GM12878 (cell line): ENCODE measurements around the gene MGAT4B. TPM values are rescaled to one million over a fixed set of nuclear protein-coding genes. Genes with fewer than 3 reads are reported as not detected.

Experiments used
- ATAC-seq: fragments of 200-7000 bp; cut with Tn5 transposase; 3 replicates; pipeline ENCODE4 v1.9.1; 2020; ENCODE audit warnings: mild to moderate bottlenecking, moderate library complexity
- BruUV-seq: library from RNA; stranded (reverse); fragments of 400-500 nt; replicated peaks from 2 replicates; lab custom pipeline; 2021; lab: Mats Ljungman, UMichigan
- CTCF ChIA-PET: fragments of 300-600 bp; sonication (Branson Sonifier 250); formaldehyde crosslinking; extraction: SDS; loops from one replicate; lab custom pipeline; 2021; ENCODE audit warnings: inconsistent platforms; lab: Yijun Ruan, JAX
- POLR2A ChIA-PET: fragments of 350-600 bp; formaldehyde crosslinking; extraction: SDS; loops from one replicate; lab custom pipeline; 2021; ENCODE audit warnings: inconsistent platforms; lab: Charles Lee
- RAD21 ChIA-PET: fragments of 300-600 bp; sonication (Branson Sonifier 250); formaldehyde crosslinking; loops from one replicate; lab custom pipeline; 2023; ENCODE audit warnings: antibody characterized with exemption; ENCODE audit not compliant: unreplicated experiment; lab: Charles Lee
- SMC1A ChIA-PET: fragments of 300-600 bp; sonication (Branson Sonifier 250); formaldehyde crosslinking; loops from one replicate; lab custom pipeline; 2023; ENCODE audit not compliant: unreplicated experiment, uncharacterized antibody; lab: Charles Lee
- DNase-seq: peaks from one replicate; pipeline ENCODE4 v3.0.0-alpha.2; 2011; ENCODE audit warnings: low read depth, low spot score
- FAIRE-seq: peaks from 3 replicates; lab custom pipeline; 2011; peaks lifted over from hg19 to GRCh38; lab: Jason Lieb, UNC
- H2AFZ ChIP-seq: 2 replicates; pipeline ENCODE4 v1.6.0; 2011; ENCODE audit warnings: low read depth, low read length, control low read depth; ENCODE audit not compliant: control insufficient read depth
- H3K27ac ChIP-seq: 2 replicates; pipeline ENCODE4 v1.5.1; 2011; ENCODE audit warnings: control low read depth; ENCODE audit not compliant: control insufficient read depth, insufficient read depth
- H3K27me3 ChIP-seq, 2 experiments: replicated peaks in 1 of 2; 2 replicates each; pipeline versions ENCODE4 v1.6.0 to v1.6.1; 2011; ENCODE audit warnings: low read length in 1 of 2; ENCODE audit not compliant: control insufficient read depth in 2 of 2, insufficient read depth in 2 of 2
- H3K36me3 ChIP-seq, 2 experiments: 2 replicates each; pipeline ENCODE4 v1.5.1; 2011; ENCODE audit warnings: low read length in 1 of 2; ENCODE audit not compliant: control insufficient read depth in 2 of 2, insufficient read depth in 2 of 2
- H3K4me1 ChIP-seq: 2 replicates; pipeline ENCODE4 v1.6.1; 2011; ENCODE audit warnings: mild to moderate bottlenecking, low read length, moderate library complexity, mixed read lengths; ENCODE audit not compliant: control insufficient read depth, insufficient read depth
- H3K4me2 ChIP-seq: 2 replicates; pipeline ENCODE4 v1.6.0; 2011; ENCODE audit warnings: control low read depth; ENCODE audit not compliant: control insufficient read depth, insufficient read depth
- H3K4me3 ChIP-seq: fragments of 200-600 bp; sonication (generic); 2 replicates; pipeline ENCODE4 v1.5.1; 2016
- H3K79me2 ChIP-seq: 2 replicates; pipeline ENCODE4 v1.6.0; 2011; ENCODE audit warnings: low read length; ENCODE audit not compliant: control insufficient read depth, insufficient read depth
- H3K9ac ChIP-seq: 2 replicates; pipeline ENCODE4 v1.8.0; 2011; ENCODE audit warnings: low read length, control low read depth, mixed read lengths; ENCODE audit not compliant: control insufficient read depth, insufficient read depth
- H3K9me3 ChIP-seq: replicated peaks from 3 replicates; pipeline ENCODE4 v1.5.1; 2011; ENCODE audit warnings: mild to moderate bottlenecking, low read length; ENCODE audit not compliant: control insufficient read depth, insufficient read depth
- H4K20me1 ChIP-seq: 2 replicates; pipeline ENCODE4 v1.6.0; 2011; ENCODE audit not compliant: control insufficient read depth, insufficient read depth
- BRCA1 ChIP-seq: IDR thresholded peaks from 2 replicates; pipeline ENCODE4 v1.6.1; 2011; ENCODE audit warnings: low read depth, low read length, improper control_type of control experiment
- CEBPB ChIP-seq, 2 experiments: fragments of 150-350 bp in 1 of 2; IDR thresholded peaks; 2 replicates each; pipeline ENCODE4 v1.6.1; 2012 to 2014; ENCODE audit warnings: low read depth in 2 of 2, low read length in 2 of 2, borderline replicate concordance in 1 of 2, inconsistent platforms in 1 of 2
- CTCF ChIP-seq, 3 experiments: IDR thresholded peaks in 2 of 3; conservative IDR thresholded peaks in 1 of 3; 2 replicates each; pipeline ENCODE4 v1.5.1; 2011; ENCODE audit warnings: low read depth in 3 of 3, low read length in 3 of 3, mild to moderate bottlenecking in 3 of 3, control low read depth in 2 of 3, moderate library complexity in 2 of 3, inconsistent platforms in 1 of 3, mixed read lengths in 1 of 3; ENCODE audit not compliant: control insufficient read depth in 2 of 3, insufficient read depth in 1 of 3; ENCODE audit errors: extremely low read depth in 1 of 3
- EZH2 ChIP-seq: IDR thresholded peaks from 2 replicates; pipeline ENCODE4 v1.6.1; 2012; ENCODE audit warnings: low read depth, mild to moderate bottlenecking, control low read depth, inconsistent platforms, low read length, borderline replicate concordance; ENCODE audit not compliant: control insufficient read depth
- KLF5 ChIP-seq: fragments of 450-650 bp; IDR thresholded peaks from 2 replicates; pipeline ENCODE4 v1.6.1; 2014; ENCODE audit warnings: mild to moderate bottlenecking; ENCODE audit not compliant: partially characterized antibody
- MYB ChIP-seq: fragments of 150-350 bp; IDR thresholded peaks from 2 replicates; pipeline ENCODE4 v1.6.1; 2014; ENCODE audit warnings: mild to moderate bottlenecking, low read depth, low read length, borderline replicate concordance
- PAX5 ChIP-seq: IDR thresholded peaks from 2 replicates; pipeline ENCODE4 v1.6.1; 2011; ENCODE audit warnings: low read depth, low read length, borderline replicate concordance
- POLR2A ChIP-seq: IDR thresholded peaks from 2 replicates; pipeline ENCODE4 v1.6.1; 2011; ENCODE audit warnings: low read depth, mild to moderate bottlenecking, low read length
- SIX5 ChIP-seq: IDR thresholded peaks from 2 replicates; pipeline ENCODE4 v1.6.1; 2011; ENCODE audit warnings: mild to moderate bottlenecking, low read depth, low read length, moderate library complexity; ENCODE audit not compliant: severe bottlenecking
- TCF7 ChIP-seq: IDR thresholded peaks from 2 replicates; pipeline ENCODE4 v1.6.1; 2014; ENCODE audit warnings: antibody characterized with exemption, borderline replicate concordance
- ZNF217 ChIP-seq: fragments of 450-650 bp; IDR thresholded peaks from 2 replicates; pipeline ENCODE4 v1.6.1; 2017; ENCODE audit warnings: antibody characterized with exemption, mild to moderate bottlenecking
- ZNF592 ChIP-seq: fragments of 450-650 bp; IDR thresholded peaks from 2 replicates; pipeline ENCODE4 v1.6.1; 2017; ENCODE audit warnings: mild to moderate bottlenecking, moderate library complexity
- ZZZ3 ChIP-seq: IDR thresholded peaks from 2 replicates; pipeline ENCODE4 v1.6.1; 2011; ENCODE audit warnings: low read depth; ENCODE audit not compliant: control insufficient read depth, insufficient read length
- WGBS: methylation state at CpG from one replicate; pipeline ENCODE4 v1.1.6; 2016; ENCODE audit warnings: low lambda C conversion rate; ENCODE audit not compliant: insufficient replicate concordance, insufficient coverage; ENCODE audit errors: missing lambda C conversion rate; 5-methylcytosine and 5-hydroxymethylcytosine counted together
- in situ Hi-C: fragments of 300-500 bp; cut with MboI; formaldehyde crosslinking; loops from 9 replicates; pipeline ENCODE4 v1.14.3; 2018; ENCODE audit warnings: mixed read lengths
- intact Hi-C: fragments of 100-400 bp; cut with micrococcal nuclease; formaldehyde crosslinking; loops from one replicate; pipeline ENCODE4 v1.14.2; 2022; ENCODE audit not compliant: unreplicated experiment
- polyA plus RNA-seq, 11 experiments: library from polyadenylated mRNA; depleted of rRNA in 4 of 11; unstranded in 6 of 11; stranded (reverse) in 5 of 11; fragments of >200 nt; fragmentation: Nextera tagmentation in 4 of 11; fragmentation: Illumina TruSeq in 1 of 11; extraction: Ambion mirVana in 4 of 11; extraction: Trizol in 1 of 11; gene quantifications; 1 replicate in 1 of 11; 2 replicates in 10 of 11; pipeline versions ENCODE4 v1.2.1 to v1.2.3, GENCODE V29; 2011 to 2016; ENCODE audit warnings: inconsistent platforms in 2 of 11, missing spikeins in 2 of 11, low read depth in 1 of 11
- total RNA-seq, 4 experiments: library from RNA; depleted of rRNA in 3 of 4; stranded (reverse); fragments of >200 nt in 3 of 4; fragmentation: Illumina TruSeq in 1 of 4; extraction: Trizol in 1 of 4; gene quantifications; 2 replicates each; pipeline versions ENCODE4 v1.2.1 to v1.2.3, GENCODE V29; 2013 to 2021

MGAT4B gene
- total and polyA plus RNA-seq, 10 of the 15 experiments (the other 5 are each of a cell fraction or from before 2014, with no cell fraction given) = 0.60 to 82.5 (median 34.4) TPM; not detected in 1

DNA sequence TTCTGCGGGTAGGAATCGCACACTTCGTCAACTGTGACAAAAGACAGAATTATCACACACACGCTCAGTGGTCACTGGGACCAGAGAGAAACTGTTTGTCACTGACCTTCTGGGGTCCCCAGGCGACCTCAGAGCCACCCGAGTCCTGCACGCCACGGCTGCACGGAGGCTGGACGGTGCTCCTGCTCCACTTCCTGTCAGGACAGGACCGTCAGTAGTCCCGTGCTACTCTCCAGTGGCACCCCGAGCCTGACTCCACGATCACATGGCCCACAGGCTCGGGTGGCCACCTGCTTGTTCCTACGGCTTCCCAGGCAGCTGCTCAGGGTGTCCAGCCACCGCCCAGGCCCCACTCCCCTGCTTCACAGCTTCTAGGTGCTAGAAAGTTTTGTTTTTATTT lies 34.1 kb upstream of the MGAT4B start:
- no peak for DNase-seq
- no peak for FAIRE-seq
- no peak for TF ChIP-seq ZNF217
- no peak for TF ChIP-seq CTCF (IDR thresholded peaks at IDR 0.05 in 2 of 3, conservative IDR thresholded peaks at IDR 0.05 in 1 of 3; ENCODE audit: control insufficient read depth in 2 of 3, extremely low read depth in 1 of 3, insufficient read depth in 1 of 3, low read depth in 3 of 3, low read length in 3 of 3)
- no peak for TF ChIP-seq EZH2
- no peak for TF ChIP-seq PAX5
- TF ChIP-seq CEBPB (IDR thresholded peaks at IDR 0.05; ENCODE audit: borderline replicate concordance in 1 of 2, low read depth in 2 of 2, low read length in 2 of 2) = no peak
- no peak for TF ChIP-seq BRCA1
- TF ChIP-seq ZNF592 = no peak
- TF ChIP-seq ZZZ3 = no peak
- no peak for TF ChIP-seq SIX5
- TF ChIP-seq MYB = no peak
- TF ChIP-seq TCF7 = no peak
- no peak for TF ChIP-seq POLR2A
- no peak for TF ChIP-seq KLF5
- TF ChIP-seq, all 136 proteins: peak for 0
- H4K20me1 ChIP-seq = no peaks in the 10 kb centered on the region
- POLR2A ChIA-PET = no interaction called here
- H3K4me2 ChIP-seq = no peak overlapping the region
- no peak overlapping the region for H2AFZ ChIP-seq
- no peak overlapping the region for H3K4me3 ChIP-seq
- no peaks in the 10 kb centered on the region; the same call in 1 of the 3 replicates for H3K9me3 ChIP-seq
- 84% methylated on average over 17 of the region's 17 CpGs for WGBS
- intact Hi-C loops (no loop called here), in situ Hi-C loops (no loop called here)
- no peaks in the 10 kb centered on the region for H3K79me2 ChIP-seq
- ATAC-seq = no peak
- RAD21 ChIA-PET = no interaction called here
- H3K27me3 ChIP-seq = no peaks in the 10 kb centered on the region
- peaks cover 9% of the 10 kb centered on the region for H3K4me1 ChIP-seq
- SMC1A ChIA-PET = no interaction called here
- CTCF ChIA-PET = interaction anchor here (1.4 kb wide), 1 partner anchor 39 kb away, joined by 3 read pairs; no protein-coding TSS in a partner anchor
- no TSS peak for BruUV-seq
- H3K9ac ChIP-seq = no peak overlapping the region
- no peak overlapping the region for H3K27ac ChIP-seq
- peaks cover 17 to 20% of the 10 kb centered on the region in 2 experiments; a peak in 3 of 4 replicates for H3K36me3 ChIP-seq
